Suppressor macrophage treated with lipopolysaccharide for 4 hours (primary cell): ENCODE data around the gene CLIP2.
"Not testable (repeated sequence)": the region's sequence is repeated elsewhere in the genome, so short reads cannot be mapped to it uniquely, and the experiment has no call there.

Experiments used
- DNase-seq: peaks from one replicate; pipeline ENCODE4 v3.0.0-alpha.2; 2020

The CLIP2 gene

DNA sequence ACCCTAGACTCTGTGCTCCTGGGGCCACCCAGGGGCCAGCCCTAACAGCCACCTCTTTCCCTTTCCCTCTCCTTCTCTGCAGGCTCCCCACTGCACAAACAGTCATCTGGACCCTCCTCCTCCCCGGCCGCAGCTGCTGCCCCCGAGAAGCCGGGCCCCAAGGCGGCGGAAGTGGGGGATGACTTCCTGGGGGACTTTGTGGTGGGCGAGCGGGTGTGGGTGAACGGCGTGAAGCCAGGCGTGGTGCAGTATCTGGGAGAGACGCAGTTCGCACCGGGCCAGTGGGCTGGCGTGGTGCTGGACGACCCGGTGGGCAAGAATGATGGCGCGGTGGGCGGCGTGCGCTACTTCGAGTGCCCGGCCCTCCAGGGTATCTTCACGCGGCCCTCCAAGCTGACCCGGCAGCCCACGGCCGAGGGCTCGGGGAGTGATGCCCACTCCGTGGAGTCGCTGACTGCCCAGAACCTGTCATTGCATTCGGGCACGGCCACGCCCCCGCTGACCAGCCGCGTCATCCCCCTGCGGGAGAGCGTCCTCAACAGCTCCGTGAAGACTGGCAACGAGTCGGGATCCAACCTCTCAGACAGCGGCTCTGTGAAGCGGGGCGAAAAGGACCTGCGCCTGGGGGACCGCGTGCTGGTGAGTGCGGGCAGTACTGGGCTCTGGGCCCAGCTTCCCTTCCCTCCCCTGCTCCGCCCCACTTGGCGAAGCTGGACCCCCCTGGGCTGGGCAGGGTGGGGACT is 49.3 kb downstream of the CLIP2 start:
- no peak for DNase-seq

DNA sequence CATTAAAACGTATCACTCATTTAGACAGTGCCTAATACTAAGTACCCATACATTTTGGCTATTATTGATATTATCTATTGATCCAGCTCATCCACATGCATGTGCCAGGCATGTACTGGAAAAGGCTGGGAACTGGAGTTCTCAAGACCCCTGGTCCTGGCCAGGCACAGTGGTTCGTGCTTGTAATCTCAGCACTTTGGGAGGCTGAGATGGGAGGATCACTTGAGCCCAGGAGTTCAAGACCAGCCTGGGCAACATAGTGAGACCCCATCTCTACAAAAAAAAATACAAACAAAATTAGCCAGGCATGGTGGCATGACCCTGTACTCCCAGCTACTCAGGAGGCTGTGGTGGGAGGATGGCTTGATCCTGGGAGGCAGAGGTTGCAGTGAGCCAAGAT is 50.4 kb downstream of the CLIP2 start:
- DNase-seq, result not testable (repeated sequence)

DNA sequence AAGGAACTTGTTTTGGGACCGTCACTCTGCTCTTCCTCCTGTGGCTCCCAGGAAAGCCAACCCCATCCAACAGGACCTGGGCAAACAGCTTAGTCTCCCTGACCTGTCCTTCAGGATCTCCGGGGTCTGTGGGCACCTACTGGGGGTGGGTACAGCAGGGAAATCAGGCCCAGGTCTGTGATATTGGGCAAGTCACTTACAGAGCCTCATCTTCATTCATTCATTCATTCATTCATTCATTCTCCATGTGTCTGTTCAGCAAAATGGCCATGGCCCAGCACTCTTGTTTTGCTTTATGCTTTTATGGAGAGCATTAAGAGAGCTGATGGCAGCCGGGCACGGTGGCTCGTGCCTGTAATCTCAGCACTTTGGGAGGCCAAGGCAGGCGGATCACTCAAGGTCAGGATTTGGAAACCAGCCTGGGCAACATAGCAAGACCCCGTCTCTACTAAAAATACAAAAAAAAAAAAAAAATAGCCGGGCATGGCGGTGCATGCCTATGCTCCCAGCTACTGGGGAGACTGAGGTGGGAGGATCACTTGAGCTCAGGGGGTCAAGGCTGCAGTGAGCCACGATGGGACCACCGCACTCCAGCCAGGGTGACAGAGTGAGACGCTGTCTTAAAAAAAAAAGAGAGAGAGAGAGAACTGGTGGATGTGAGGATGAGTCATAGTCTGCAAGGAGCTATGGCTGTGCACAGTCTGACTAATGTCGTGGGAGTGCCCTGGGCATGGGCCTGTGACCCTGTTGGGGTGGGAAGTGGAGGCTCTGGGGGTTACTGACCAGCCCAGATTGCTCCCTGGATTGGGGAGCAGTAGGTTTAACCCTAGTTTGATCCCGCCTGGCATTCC is 54.3 kb downstream of the CLIP2 start:
- DNase-seq, result peak; percentile 79

- DNase-seq, result peak; percentile 8
Observed at GRCh38 chr7:74344132-74344496, 54.9 kb downstream of the CLIP2 start.

DNA sequence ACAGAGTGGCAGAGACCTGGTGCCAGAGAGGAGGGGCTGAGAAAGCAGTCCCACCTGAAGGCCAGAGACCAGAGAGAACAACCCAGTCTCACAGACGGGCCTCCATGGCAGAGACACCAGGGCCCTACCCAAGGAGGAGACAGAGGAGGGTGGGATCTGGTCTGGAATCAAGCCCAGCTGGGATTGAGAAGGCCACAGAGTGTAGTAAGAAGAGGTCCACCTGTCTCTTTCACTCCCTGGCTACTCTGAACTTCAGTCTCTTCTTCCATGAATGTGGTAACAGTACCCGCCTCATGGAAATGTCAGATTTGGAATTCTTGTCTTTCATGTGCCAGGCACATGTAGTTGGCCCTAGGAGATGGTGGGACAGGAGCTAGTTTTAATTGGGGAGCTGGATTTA is 55.6 kb downstream of the CLIP2 start:
- DNase-seq, result no peak

GRCh38 chr7:74345970-74346369 is 56.8 kb downstream of the CLIP2 start:
- DNase-seq, result no peak

DNA sequence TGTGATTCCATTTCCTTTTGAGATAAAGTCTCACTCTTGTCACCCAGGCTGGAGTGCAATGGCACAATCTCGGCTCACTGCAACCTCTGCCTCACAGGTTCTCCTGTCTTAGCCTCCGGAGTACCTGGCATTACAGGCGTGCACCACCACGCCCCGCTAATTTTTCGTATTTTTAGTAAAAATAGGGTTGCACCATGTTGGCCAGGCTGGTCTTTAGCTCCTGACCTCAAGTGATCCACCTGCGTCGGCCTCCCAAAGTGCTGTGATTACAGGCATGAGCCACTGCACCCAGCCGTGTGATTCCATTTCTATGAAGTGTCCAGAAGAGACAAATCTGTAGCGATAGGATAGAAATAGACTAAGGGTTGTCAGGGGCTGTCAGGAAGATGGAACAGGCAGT is 60.4 kb downstream of the CLIP2 start:
- no peak for DNase-seq

GRCh38 chr7:74350751-74351150 is 61.5 kb downstream of the CLIP2 start:
- DNase-seq, result no peak

DNA sequence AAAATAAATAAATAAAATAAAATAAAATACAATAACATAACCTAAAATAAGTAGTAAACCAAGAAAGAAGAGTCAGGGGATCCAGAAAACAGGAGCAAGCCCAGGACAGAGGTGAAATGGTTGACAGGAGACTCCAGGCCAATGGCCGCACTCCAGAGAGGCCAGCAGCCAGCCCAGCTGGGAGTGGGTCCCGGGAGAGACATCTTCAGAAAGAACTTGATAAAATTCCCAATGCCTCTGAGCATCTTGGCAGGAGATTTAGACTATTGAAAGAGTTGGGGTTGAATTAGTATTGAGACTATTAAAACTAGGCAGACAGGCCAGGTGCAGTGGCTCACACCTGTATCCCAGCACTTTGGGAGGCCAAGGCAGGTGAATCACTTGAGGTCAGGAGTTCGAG is 62.6 kb downstream of the CLIP2 start:
- DNase-seq, result no peak

GRCh38 chr7:74352551-74353138 is 63.4 kb downstream of the CLIP2 start:
- not testable (repeated sequence) for DNase-seq

DNA sequence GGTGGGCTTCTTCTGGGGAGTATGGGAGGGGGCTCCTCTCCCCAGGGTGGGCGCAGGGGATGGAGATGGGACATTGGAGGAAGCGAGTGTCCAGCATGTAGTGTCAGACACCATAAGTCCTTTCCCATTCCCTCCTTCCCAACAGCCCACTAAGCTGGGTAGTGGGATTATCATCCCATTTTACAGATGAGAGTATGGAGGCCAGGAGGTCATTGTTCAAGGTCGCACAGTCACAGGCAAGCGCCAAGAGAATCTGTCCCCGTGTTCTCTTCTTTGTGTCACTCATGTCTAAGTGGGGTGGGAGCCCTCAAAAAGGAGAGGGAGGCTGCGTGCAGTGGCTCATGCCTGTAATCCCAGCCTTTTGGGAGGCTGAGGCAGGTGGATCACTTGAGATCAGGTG is 64.8 kb downstream of the CLIP2 start:
- no peak for DNase-seq

GRCh38 chr7:74355091-74355490 is 65.9 kb downstream of the CLIP2 start:
- peak; percentile 61 for DNase-seq

GRCh38 chr7:74356589-74357315 is 67.5 kb downstream of the CLIP2 start:
- DNase-seq, result no peak

- no peak for DNase-seq
Observed at GRCh38 chr7:74360008-74360407, 70.8 kb downstream of the CLIP2 start.

DNA sequence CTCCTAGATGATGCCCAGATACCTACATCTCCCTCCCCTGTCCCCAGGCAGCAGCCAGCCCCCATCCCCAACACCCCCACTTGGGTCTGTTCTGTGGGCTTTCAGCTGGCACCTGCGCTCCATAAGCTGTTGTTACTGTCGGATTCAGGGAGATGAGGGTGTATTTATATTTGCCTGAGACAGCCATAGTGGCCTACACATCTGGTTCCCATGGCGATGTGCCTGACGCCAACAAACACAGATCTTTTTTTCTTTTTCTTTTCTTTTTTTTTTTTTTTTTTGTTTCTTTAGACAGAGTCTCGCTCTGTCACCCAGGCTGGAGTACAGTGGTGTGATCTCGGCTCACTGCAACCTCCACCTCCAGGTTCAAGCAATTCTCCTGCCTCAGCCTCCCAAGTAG is 73.1 kb downstream of the CLIP2 start:
- DNase-seq, result no peak

DNA sequence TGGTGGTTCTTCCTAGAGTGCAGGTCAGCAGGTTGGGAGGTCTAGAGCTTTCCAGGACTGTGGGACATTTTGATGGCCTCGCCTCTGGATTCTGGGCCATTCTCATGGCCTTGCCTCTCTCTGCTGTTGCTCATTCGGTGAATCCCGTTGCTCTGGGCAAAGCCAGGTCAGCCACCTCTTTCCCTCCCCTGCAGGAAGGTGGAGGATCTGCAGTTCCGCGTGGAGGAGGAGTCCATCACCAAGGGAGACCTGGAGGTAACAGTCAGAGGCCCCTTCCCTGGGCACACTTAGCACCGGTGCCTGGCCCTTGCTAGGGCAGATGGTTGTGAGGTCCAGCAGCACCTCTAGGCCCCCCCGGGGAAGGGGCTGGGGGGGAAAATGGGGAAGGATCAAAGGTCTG is 74.9 kb downstream of the CLIP2 start:
- DNase-seq, result no peak

DNA sequence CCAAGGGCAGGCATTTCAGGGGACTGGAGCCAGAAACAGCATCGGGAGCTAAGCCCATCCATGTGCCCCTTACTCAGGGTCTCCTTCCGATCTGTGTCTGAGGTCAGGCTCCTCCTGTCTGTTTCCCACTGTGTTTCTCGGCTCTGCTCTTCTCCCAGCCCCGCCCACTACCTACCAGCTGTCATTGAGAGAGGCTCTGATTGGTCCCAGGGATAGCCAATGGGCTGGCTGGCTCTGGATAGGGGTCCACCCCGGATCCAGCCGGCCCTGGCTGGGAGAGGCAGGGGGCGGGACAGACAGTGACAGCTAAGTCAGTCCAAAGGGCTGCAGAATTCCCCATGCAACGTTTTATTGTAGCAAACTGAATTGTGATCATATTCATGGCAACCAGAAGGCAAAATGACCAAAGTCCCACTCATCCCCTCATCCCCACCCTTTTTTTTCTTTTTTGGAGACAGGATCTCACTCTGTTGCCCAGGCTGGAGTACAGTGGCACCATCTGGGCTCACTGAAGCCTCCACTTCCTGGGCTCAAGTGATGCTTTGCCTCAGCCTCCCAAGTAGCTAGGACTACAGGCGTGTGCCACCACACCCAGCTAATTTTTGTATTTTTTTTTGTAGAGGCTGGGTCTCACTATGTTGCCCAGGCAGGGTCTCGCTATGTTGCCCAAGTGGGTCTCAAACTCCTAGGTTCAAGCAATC is 76.3 kb downstream of the CLIP2 start:
- DNase-seq, result no peak

DNA sequence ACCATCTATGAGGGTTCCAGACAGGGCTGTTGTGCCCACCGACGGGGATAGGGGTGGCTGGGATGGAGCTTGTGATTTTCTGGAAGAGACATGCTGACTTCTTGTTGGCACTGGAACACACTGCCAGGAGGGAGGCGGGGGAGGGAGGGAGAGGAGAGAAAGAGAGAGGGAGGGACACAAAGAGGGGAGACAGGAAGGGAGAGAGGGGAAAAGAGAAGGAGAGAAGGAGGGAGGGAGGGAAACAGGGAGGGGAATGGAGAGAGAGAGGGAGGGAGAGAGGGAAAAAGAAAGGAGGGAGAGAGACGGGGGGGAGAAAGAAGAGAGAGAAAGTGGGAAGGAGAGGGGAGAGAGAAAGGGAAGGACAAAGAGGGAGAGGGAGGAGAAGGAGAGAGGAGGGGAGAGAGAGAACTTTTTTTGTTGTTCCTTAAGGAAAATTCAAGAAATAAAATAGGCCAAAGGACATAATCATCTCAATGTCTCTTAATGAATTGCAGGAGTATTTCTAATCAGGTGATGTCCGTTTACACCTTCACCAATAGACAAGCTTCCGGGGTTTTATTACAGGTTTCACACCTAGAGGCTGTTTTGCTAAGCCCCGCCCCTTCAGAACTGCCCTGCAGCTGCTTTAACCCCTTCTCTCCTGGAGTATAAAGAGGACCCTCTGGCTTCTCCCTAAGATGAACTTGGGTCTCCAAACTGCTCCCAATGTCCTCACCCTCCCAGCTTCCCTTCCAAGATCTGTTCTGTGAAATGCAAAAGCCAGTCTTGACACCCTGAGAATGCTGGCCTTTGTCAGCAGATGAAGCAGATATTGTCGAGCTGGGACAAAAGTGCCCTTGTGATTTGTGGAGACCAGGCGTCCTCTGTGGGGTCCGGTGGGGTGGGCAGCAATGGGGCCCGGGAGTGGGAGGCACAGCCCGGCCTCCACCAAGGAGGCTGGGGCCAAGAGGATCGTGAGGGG is 82.5 kb downstream of the CLIP2 start:
- DNase-seq, result no peak

DNA sequence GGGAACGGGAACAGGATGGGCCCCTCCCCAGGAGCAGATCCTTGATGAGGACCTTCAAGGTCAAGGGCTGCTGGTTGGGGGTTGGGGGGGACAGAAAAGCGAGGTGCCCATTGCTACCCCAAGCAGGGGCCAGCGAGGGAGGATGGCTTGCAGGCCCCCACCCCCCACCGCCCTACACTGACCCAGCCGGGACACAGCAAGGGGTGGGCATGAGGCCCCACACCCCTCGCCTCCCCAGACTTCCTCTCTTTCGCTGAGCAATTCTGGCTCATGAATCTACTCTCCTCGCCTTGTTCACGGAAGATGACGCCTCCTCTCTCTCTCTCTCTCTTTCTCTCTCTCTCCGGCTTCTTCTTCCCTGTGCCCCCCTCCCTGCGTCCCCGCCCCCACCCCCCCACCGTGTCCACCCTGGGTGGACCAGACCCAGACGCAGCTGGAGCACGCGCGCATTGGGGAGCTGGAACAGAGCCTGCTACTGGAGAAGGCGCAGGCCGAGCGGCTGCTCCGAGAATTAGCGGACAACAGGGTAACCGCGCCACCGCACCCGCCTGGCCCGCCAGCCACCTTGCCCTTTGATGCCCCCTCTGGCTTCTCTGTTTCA is 83.4 kb downstream of the CLIP2 start:
- DNase-seq, result no peak

GRCh38 chr7:74373536-74373935 is 84.3 kb downstream of the CLIP2 start:
- DNase-seq, result no peak

GRCh38 chr7:74375726-74376220 is 86.6 kb downstream of the CLIP2 start:
- DNase-seq, result no peak
